Ovary (tissue), 9 donors: Measurements from ENCODE around the gene APOL4. TPM values are rescaled to one million over a fixed set of nuclear protein-coding genes. Genes with fewer than 3 reads are reported as not detected.

ENCODE experiments used
- DNase-seq, 5 donors: peaks; one replicate each; pipeline ENCODE4 v3.0.0-alpha.2; 2019 to 2020
- H3K27ac ChIP-seq, 2 donors: fragments of 200-600 bp; one replicate each; pipeline versions ENCODE4 v1.5.1 to v1.8.0; 2019 to 2022
- H3K27me3 ChIP-seq: fragments of 200-600 bp; one replicate; pipeline ENCODE4 v1.8.0; 2022
- H3K36me3 ChIP-seq: fragments of 200-600 bp; sonication (generic); one replicate; pipeline ENCODE4 v1.5.1; 2019
- H3K4me1 ChIP-seq: one replicate; pipeline ENCODE4 v1.8.1; 2013; ENCODE audit warnings: mild to moderate bottlenecking, moderate library complexity; ENCODE audit not compliant: insufficient read depth
- H3K4me3 ChIP-seq: fragments of 200-600 bp; sonication (generic); one replicate; pipeline ENCODE4 v1.5.1; 2017
- H3K9me3 ChIP-seq, 2 donors: fragments of 200-600 bp in 1 of 2; sonication (generic) in 1 of 2; one replicate each; pipeline versions ENCODE4 v1.5.1 to v1.8.1; 2013 to 2019; ENCODE audit warnings: mild to moderate bottlenecking in 1 of 2, moderate library complexity in 1 of 2
- EP300 ChIP-seq: sonication (generic); formaldehyde crosslinking; IDR thresholded peaks from one replicate; pipeline ENCODE4 v1.6.1; 2017; ENCODE audit warnings: antibody characterized with exemption
- POLR2A ChIP-seq: fragments of 450-650 bp; IDR thresholded peaks from one replicate; pipeline ENCODE4 v1.6.1; 2017; ENCODE audit warnings: antibody characterized with exemption, mild to moderate bottlenecking, moderate library complexity
- WGBS, 3 donors: extraction: QIAGEN DNeasy Blood & Tissue Kit in 1 of 3; methylation state at CpG; one replicate each; pipeline versions ENCODE4 v1.1.5 to v1.1.7; 2013 to 2017; 5-methylcytosine and 5-hydroxymethylcytosine counted together
- intact Hi-C, 4 donors: fragments of 100-400 bp; cut with DNase I; formaldehyde crosslinking; loops; one replicate each; pipeline versions ENCODE4 v1.11.0 to v1.15.1; 2022 to 2023
- polyA plus RNA-seq, 2 donors: library from polyadenylated mRNA; stranded (reverse); fragments of 200-250 nt in 1 of 2; fragments of 350-450 nt in 1 of 2; fragmentation: Illumina TruSeq in 1 of 2; extraction: RNeasy Lipid Tissue Mini Kit (QIAGEN cat#74804) in 1 of 2; gene quantifications; one replicate each; pipeline ENCODE4 v1.2.3, GENCODE V29; 2013 to 2014
- total RNA-seq, 7 donors: library from RNA; depleted of rRNA in 2 of 7; stranded (reverse); fragments of >200 nt in 2 of 7; fragmentation: NEBNext Ultra II Directional in 3 of 7; extraction: Animal tissue kit (Norgen Biotek cat#: 25700) in 3 of 7; gene quantifications; one replicate each; pipeline versions ENCODE4 v1.1.0 to v1.2.4, GENCODE V29; 2016 to 2023
- TF ChIP-seq, protein P1 (sequence below), 3 donors: fragments of 450-650 bp in 2 of 3; fragments of 200-600 bp in 1 of 3; IDR thresholded peaks; one replicate each; pipeline versions ENCODE4 v1.5.1 to v1.8.0; 2016 to 2022; ENCODE audit warnings: antibody characterized with exemption in 3 of 3, mild to moderate bottlenecking in 1 of 3
- donor health status: DM: no; HTN: no; CAD: no; lungs with moderate emphysema.
- donor health status: DM: no; HTN: no; CAD: no.
- donor health status: Bipolar disorder and iron deficiency.
- donor health status: DM: yes; HTN: yes; CAD: no.
- donor health status: DM: no; HTN: no; CAD: no.
- donor health status: DM: yes; HTN: yes; CAD: no.

Gene APOL4
- total and polyA plus RNA-seq, 9 donors = 0.31 to 18.6 (median 7.3) TPM

DNA sequence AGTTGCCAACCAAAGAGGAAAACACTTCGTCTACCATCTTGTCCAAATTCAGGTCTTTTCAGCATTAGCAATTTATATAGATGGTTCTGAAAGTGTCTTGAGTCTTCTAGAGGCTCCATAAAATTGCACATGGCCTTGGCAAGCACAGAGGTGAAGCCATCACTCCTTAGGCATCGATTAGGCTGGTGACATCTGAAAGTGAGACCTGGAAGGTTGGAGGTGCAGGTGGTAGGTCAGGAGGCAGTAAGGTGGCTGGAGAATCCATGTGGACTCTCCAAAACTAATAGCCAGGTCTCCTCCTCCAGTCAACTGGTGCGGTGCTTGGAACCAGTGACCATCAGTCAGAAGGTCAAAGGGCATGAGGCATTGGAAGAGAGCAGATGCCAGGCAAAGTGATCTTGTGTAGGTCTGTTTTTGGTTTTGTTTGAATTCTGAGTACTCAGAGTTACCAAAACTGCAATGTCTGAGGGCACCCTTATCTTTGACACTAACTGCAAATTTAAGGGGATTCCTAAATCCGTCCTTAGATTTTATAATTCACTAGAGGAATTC lies 44.3 kb upstream of the APOL4 start:
- H3K9me3 ChIP-seq = no peaks in the 10 kb centered on the region
- 65 to 67% (median 67%) methylated on average over 4 of the region's 4 CpGs for WGBS, 3 donors
- DNase-seq = no peak
- no peak overlapping the region for H3K4me3 ChIP-seq
- H3K4me1 ChIP-seq = no peaks in the 10 kb centered on the region
- H3K36me3 ChIP-seq = no peaks in the 10 kb centered on the region
- intact Hi-C loops = no loop called here
- no peak overlapping the region for H3K27ac ChIP-seq
- H3K27me3 ChIP-seq = no peaks in the 10 kb centered on the region
- no peak for TF ChIP-seq EP300
- no peak for TF ChIP-seq POLR2A
- TF ChIP-seq, protein P1, sequence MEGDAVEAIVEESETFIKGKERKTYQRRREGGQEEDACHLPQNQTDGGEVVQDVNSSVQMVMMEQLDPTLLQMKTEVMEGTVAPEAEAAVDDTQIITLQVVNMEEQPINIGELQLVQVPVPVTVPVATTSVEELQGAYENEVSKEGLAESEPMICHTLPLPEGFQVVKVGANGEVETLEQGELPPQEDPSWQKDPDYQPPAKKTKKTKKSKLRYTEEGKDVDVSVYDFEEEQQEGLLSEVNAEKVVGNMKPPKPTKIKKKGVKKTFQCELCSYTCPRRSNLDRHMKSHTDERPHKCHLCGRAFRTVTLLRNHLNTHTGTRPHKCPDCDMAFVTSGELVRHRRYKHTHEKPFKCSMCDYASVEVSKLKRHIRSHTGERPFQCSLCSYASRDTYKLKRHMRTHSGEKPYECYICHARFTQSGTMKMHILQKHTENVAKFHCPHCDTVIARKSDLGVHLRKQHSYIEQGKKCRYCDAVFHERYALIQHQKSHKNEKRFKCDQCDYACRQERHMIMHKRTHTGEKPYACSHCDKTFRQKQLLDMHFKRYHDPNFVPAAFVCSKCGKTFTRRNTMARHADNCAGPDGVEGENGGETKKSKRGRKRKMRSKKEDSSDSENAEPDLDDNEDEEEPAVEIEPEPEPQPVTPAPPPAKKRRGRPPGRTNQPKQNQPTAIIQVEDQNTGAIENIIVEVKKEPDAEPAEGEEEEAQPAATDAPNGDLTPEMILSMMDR (IDR thresholded peaks at IDR 0.05) = no peak

DNA sequence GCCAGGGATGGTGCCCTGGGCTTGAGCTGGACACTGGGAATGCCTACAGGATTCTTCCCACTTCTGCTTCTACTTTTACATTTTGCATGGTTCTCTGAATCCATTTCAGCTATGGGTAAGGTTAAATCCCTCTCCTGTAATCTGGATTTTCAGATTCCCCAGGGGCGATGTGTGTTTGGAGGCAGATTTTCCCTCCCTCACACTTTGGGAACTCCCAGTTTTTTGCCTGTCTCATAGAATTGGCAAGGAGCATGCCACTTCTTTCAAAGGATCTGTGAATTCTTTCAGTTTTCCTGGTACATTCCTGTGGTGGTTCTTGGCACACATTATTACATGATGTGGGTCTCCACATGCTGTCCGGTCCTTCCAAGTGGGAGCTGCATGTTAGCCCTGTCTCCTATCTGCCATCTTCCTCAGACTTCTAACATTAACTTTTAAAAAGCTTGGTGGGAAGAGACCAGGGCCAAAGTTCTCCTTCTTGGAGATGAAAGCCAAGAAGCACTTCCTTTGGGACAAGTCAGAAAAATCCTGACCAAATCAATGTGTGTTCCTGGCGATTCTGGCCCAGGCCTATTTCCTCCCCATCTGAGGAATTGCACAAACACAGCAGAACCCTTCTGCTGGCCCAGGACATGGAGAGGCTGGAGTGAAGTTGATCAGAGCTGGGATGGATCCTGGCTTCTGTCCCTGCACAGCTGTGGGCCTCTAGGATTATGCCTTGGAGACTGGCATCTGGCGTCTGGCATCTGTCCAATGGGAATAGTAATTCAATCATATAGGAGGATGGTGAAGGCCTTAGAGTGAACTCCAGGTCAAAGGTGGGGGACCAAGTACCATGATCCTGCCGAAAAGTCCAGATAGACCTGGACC lies 43.1 kb upstream of the APOL4 start:
- no peaks in the 10 kb centered on the region for H3K4me1 ChIP-seq
- no peaks in the 10 kb centered on the region for H3K27me3 ChIP-seq
- TF ChIP-seq EP300 = no peak
- TF ChIP-seq, protein P1 (IDR thresholded peaks at IDR 0.05) = no peak
- no peak for TF ChIP-seq POLR2A
- H3K9me3 ChIP-seq = no peaks in the 10 kb centered on the region
- H3K4me3 ChIP-seq = no peak overlapping the region
- no peaks in the 10 kb centered on the region for H3K36me3 ChIP-seq
- 53 to 71% (median 54%) methylated on average over 5 of the region's 5 CpGs for WGBS, 3 donors
- no peak for DNase-seq
- H3K27ac ChIP-seq = no peak overlapping the region
- intact Hi-C loops = no loop called here

DNA sequence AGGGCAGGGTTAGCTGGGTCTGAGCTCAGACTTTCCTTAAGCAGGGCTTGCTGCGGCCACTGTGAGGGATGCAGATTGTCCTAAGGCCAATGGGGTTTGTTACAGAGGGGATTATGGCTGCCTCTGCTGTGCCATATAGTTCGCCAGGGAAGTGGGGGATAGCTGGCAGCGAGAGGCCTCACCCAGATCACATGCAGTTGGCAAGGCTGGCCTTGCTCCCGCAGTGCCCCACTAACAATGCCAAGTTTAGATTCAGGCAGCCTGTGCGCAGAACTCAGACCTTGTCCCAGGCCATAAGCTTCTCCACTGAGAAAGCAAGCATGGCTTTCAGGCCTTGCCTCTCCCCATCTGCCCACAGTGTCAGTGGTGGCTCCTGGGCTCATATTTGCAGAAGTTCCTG lies 42.4 kb upstream of the APOL4 start:
- Histone ChIP-seq H3K4me1 (no peaks in the 10 kb centered on the region), H3K27ac (no peak overlapping the region), H3K4me3 (no peak overlapping the region), H3K9me3 (no peaks in the 10 kb centered on the region), H3K27me3 (no peaks in the 10 kb centered on the region), H3K36me3 (no peaks in the 10 kb centered on the region)
- no peak for DNase-seq
- TF ChIP-seq POLR2A (no peak), EP300 (no peak)
- TF ChIP-seq, protein P1 (IDR thresholded peaks at IDR 0.05) = no peak
- 91 to 96% (median 94%) methylated on average over 3 to 5 of the region's 5 CpGs for WGBS, 3 donors
- intact Hi-C loops = no loop called here

DNA sequence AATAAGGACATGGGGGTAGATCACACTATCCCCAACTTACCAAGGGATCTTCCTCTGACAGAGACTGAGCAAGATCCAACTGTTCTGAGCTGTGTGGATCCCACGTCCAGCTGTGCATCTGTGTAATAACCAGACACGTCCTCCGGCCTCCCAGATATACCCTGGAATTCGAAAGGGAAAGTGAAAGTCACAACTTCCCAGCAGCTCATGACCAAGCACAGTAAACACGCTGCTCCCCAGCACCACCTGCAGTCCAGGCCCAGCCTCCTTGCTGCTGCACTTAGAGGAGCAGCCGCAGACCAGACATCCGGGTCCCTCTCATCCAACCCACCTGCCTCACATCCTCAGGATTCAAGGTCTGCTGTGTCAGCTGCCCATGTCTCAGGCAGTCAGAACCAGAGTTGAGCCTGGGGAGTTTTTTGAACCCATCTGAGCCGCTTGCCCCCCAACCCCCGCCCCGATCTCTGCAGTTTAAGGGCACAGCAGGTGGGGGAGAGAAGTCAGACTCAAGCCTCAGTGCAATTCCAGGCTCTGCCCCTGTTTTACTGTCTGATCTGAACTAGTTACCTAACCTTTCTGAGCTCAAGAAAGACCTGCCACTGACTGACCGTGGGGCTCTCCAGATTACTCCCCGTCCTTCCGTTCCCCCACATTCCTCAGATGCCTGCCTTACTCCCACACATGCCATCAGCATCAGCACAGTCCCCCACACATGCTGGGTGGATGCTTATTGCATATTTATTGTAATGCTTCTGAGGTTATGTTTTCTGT lies 38.0 kb upstream of the APOL4 start, which contains the start of gene APOL2:
APOL2 (minus strand) TSS at position 127 of the 771 bp plus-strand sequence. CDS start 6,365 bp downstream, outside the sequence.
- intact Hi-C loops = loop anchor here in 1 of 4 donors (10.0 kb wide), 1 partner anchor 95 kb away; no protein-coding TSS in a partner anchor
- Histone ChIP-seq H3K27me3 (no peaks in the 10 kb centered on the region), H3K9me3 (no peaks in the 10 kb centered on the region), H3K36me3 (no peaks in the 10 kb centered on the region), H3K27ac (peak within 1 kb of the TSS; percentile 66 to 83), H3K4me1 (peaks cover 16% of the 10 kb centered on the region), H3K4me3 (peak within 1 kb of the TSS; percentile 48)
- 2 to 7% (median 3%) methylated on average over 13 of the region's 13 CpGs for WGBS, 3 donors
- peak; percentile 85 to 92 (median 90) for DNase-seq
- TF ChIP-seq EP300 (no peak), POLR2A (peak; percentile 71)
- TF ChIP-seq, protein P1 (IDR thresholded peaks at IDR 0.05) = peak; percentile 60 to 79 (median 78)
